ENCODE data around the gene CD101. TPM values are rescaled to one million over a fixed set of nuclear protein-coding genes. Genes with fewer than 3 reads are reported as not detected.

The CD101 gene
- total RNA-seq, 2 donors from 2014 or later: 2.0 to 3.0 TPM

- ATAC-seq (replicated peaks in 1 of 2) (no peak), DNase-seq (no peak)
- Mint-ChIP-seq H3K4me3 (no peak overlapping the region), H3K27ac (no peak overlapping the region), H3K36me3 (ENCODE audit: insufficient read depth in 2 of 2) (peaks cover 3 to 14% of the 10 kb centered on the region in 2 donors), H3K27me3 (ENCODE audit: low read depth) (no peaks in the 10 kb centered on the region), H3K4me1 (ENCODE audit: low read depth) (peaks cover 62% of the 10 kb centered on the region), H3K9me3 (no peaks in the 10 kb centered on the region)
Measured at GRCh38 chr1:117054068-117054467, 52.5 kb downstream of the CD101 start.

- H3K36me3 Mint-ChIP-seq (ENCODE audit: insufficient read depth in 2 of 2): peaks cover 9 to 22% of the 10 kb centered on the region in 2 donors
- DNase-seq: no peak
- H3K4me3 Mint-ChIP-seq: no peak overlapping the region
- no peak for ATAC-seq (replicated peaks in 1 of 2)
- H3K27ac Mint-ChIP-seq: no peak overlapping the region
- H3K27me3 Mint-ChIP-seq (ENCODE audit: low read depth): no peaks in the 10 kb centered on the region
- peaks cover 60% of the 10 kb centered on the region for H3K4me1 Mint-ChIP-seq (ENCODE audit: low read depth)
- H3K9me3 Mint-ChIP-seq: no peaks in the 10 kb centered on the region
Measured at GRCh38 chr1:117058810-117059209, 57.2 kb downstream of the CD101 start.

GRCh38 chr1:117059334-117059677 lies 57.7 kb downstream of the CD101 start:
- peak; percentile 31 to 50 for ATAC-seq (replicated peaks in 1 of 2)
- H3K4me1 Mint-ChIP-seq (ENCODE audit: low read depth): peaks cover 65% of the 10 kb centered on the region
- H3K27ac Mint-ChIP-seq: no peak overlapping the region
- peak; percentile 80 to 81 for DNase-seq
- H3K4me3 Mint-ChIP-seq: no peak overlapping the region
- no peaks in the 10 kb centered on the region for H3K9me3 Mint-ChIP-seq
- H3K36me3 Mint-ChIP-seq (ENCODE audit: insufficient read depth in 2 of 2): peaks cover 8 to 25% of the 10 kb centered on the region in 2 donors
- no peaks in the 10 kb centered on the region for H3K27me3 Mint-ChIP-seq (ENCODE audit: low read depth)

- Mint-ChIP-seq H3K27me3 (ENCODE audit: low read depth) (no peaks in the 10 kb centered on the region), H3K27ac (no peak within 1 kb of the TSS), H3K4me3 (no peak within 1 kb of the TSS), H3K4me1 (ENCODE audit: low read depth) (peaks cover 68% of the 10 kb centered on the region), H3K36me3 (ENCODE audit: insufficient read depth in 2 of 2) (peaks cover 8 to 30% of the 10 kb centered on the region in 2 donors), H3K9me3 (no peaks in the 10 kb centered on the region)
- DNase-seq: peak; percentile 94 to 98
- peak; percentile 90 for ATAC-seq (replicated peaks in 1 of 2)
Measured at GRCh38 chr1:117059678-117060440, 58.3 kb downstream of the CD101 start, which contains the start of gene TTF2. Gene TTF2, plus strand, starts transcription at chr1:117060326. Its CDS starts 21 bp downstream, at chr1:117060347.

DNA sequence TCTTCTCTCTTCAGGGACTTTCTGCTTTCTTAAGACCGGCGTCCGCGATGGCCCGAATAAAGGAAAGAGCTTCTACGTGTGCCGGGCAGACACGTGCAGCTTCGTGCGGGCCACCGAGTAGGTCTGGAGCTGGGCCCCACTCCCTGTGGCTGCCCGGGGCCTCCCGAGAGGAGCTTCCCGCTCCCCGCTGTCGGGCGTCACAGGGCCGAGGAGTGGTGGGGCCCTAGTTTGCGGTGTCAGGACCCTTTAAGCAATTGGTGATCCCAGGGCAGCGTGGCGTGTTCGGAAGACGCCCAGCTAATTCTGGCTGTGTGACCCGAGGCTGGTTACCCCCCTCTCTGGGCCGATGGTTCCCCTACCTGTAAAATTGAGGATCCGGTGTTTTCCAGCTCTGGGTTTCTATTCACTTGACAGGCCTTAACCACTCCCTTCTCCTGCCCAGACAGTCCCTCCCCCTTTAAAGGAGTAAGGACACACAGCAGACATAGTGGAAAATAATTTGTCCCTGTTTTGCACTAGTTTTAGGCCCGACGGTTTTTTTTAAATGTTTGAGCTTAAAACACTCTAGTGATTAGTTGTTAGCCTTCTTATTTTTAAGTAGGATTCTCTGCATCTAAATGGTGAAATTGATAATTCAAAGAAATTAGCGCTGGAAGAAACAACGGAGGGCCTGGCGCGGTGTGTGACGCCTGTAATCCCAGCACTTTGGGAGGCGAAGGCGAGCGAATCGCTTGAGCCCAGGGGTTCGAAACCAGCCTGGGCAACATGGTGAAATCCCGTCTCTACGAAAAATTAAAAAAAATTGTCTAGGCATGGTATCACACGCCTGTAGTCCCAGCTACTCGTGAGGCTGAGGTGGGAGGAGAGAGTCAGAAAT lies 59.1 kb downstream of the CD101 start:
- Mint-ChIP-seq H3K4me1 (ENCODE audit: low read depth) (peaks cover 63% of the 10 kb centered on the region), H3K4me3 (no peak overlapping the region), H3K27ac (no peak overlapping the region), H3K9me3 (no peaks in the 10 kb centered on the region), H3K36me3 (ENCODE audit: insufficient read depth in 2 of 2) (peaks cover 8 to 32% of the 10 kb centered on the region in 2 donors), H3K27me3 (ENCODE audit: low read depth) (no peaks in the 10 kb centered on the region)
- peak in 1 of 2 donors; percentile 3 for ATAC-seq (replicated peaks in 1 of 2)
- DNase-seq: peak in 1 of 2 donors; percentile 36

- H3K27ac Mint-ChIP-seq: peak overlapping the region; percentile 12
- H3K36me3 Mint-ChIP-seq (ENCODE audit: insufficient read depth in 2 of 2): peaks cover 10 to 38% of the 10 kb centered on the region in 2 donors
- peak; percentile 28 to 38 for ATAC-seq (replicated peaks in 1 of 2)
- no peaks in the 10 kb centered on the region for H3K9me3 Mint-ChIP-seq
- no peaks in the 10 kb centered on the region for H3K27me3 Mint-ChIP-seq (ENCODE audit: low read depth)
- H3K4me3 Mint-ChIP-seq: no peak overlapping the region
- peaks cover 66% of the 10 kb centered on the region for H3K4me1 Mint-ChIP-seq (ENCODE audit: low read depth)
- DNase-seq: peak; percentile 52 to 54
Measured at GRCh38 chr1:117061986-117062415, 60.4 kb downstream of the CD101 start.

- peaks cover 20 to 49% of the 10 kb centered on the region in 2 donors for H3K36me3 Mint-ChIP-seq (ENCODE audit: insufficient read depth in 2 of 2)
- H3K27me3 Mint-ChIP-seq (ENCODE audit: low read depth): no peaks in the 10 kb centered on the region
- no peaks in the 10 kb centered on the region for H3K9me3 Mint-ChIP-seq
- ATAC-seq (replicated peaks in 1 of 2) (no peak), DNase-seq (no peak)
- no peak overlapping the region for H3K4me3 Mint-ChIP-seq
- peaks cover 66% of the 10 kb centered on the region for H3K4me1 Mint-ChIP-seq (ENCODE audit: low read depth)
- no peak overlapping the region for H3K27ac Mint-ChIP-seq
Measured at GRCh38 chr1:117066367-117066766, 64.8 kb downstream of the CD101 start.

- Mint-ChIP-seq H3K4me1 (ENCODE audit: low read depth) (peaks cover 52% of the 10 kb centered on the region), H3K9me3 (no peaks in the 10 kb centered on the region), H3K27ac (no peak overlapping the region), H3K4me3 (no peak overlapping the region), H3K36me3 (ENCODE audit: insufficient read depth in 2 of 2) (peaks cover 18 to 45% of the 10 kb centered on the region in 2 donors), H3K27me3 (ENCODE audit: low read depth) (no peaks in the 10 kb centered on the region)
- ATAC-seq (replicated peaks in 1 of 2) (peak; percentile 71 to 80), DNase-seq (peak; percentile 52 to 60)
Measured at GRCh38 chr1:117067533-117068370, 66.2 kb downstream of the CD101 start.

GRCh38 chr1:117068580-117068979 lies 67.0 kb downstream of the CD101 start:
- no peak overlapping the region for H3K27ac Mint-ChIP-seq

DNA sequence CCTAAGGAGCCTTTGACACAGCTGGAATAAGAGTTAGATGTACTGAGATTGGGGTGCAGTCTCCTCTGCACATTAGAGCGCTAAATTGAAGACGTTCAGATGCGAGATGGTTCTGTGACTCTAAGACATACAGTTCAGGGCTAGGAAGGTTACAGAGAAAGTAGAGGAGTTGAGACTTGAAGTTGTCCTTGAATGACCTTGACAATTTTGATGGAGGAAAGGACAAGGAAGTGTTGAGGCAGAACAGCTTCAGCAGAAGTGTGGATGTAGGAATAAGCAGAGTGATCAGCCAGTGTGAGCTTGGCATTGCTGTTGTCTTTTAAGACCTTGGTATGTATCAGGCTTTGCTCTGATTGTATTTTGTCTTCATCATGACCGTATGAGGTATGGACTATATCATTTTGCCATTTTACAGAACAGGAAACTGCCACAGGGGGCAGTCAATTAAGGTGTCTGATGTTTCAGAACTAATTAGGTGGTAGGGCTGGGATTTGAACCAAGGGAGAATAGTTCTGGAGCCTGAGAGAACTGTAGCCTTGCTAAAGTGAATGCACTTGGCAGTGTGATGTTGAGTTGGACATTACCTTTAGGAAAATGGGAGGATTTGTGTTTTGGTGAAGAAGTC lies 67.8 kb downstream of the CD101 start:
- DNase-seq (no peak), ATAC-seq (replicated peaks in 1 of 2) (no peak)
- no peaks in the 10 kb centered on the region for H3K9me3 Mint-ChIP-seq
- H3K4me3 Mint-ChIP-seq: peak overlapping the region in 1 of 2 donors; percentile 25
- H3K4me1 Mint-ChIP-seq (ENCODE audit: low read depth): peaks cover 36% of the 10 kb centered on the region
- peaks cover 15 to 46% of the 10 kb centered on the region in 2 donors for H3K36me3 Mint-ChIP-seq (ENCODE audit: insufficient read depth in 2 of 2)
- H3K27ac Mint-ChIP-seq: no peak overlapping the region
- no peaks in the 10 kb centered on the region for H3K27me3 Mint-ChIP-seq (ENCODE audit: low read depth)

More at GRCh38 chr1:117068580-117068979, 67.0 kb downstream of the CD101 start:
- H3K4me3 Mint-ChIP-seq: no peak overlapping the region
- ATAC-seq (replicated peaks in 1 of 2) (no peak), DNase-seq (no peak)
- H3K9me3 Mint-ChIP-seq: no peaks in the 10 kb centered on the region
- H3K36me3 Mint-ChIP-seq (ENCODE audit: insufficient read depth in 2 of 2): peaks cover 15 to 43% of the 10 kb centered on the region in 2 donors
- peaks cover 44% of the 10 kb centered on the region for H3K4me1 Mint-ChIP-seq (ENCODE audit: low read depth)
- H3K27me3 Mint-ChIP-seq (ENCODE audit: low read depth): no peaks in the 10 kb centered on the region

- H3K27me3 Mint-ChIP-seq (ENCODE audit: low read depth): no peaks in the 10 kb centered on the region
- H3K27ac Mint-ChIP-seq: no peak overlapping the region
- H3K4me1 Mint-ChIP-seq (ENCODE audit: low read depth): peaks cover 37% of the 10 kb centered on the region
- peaks cover 19 to 45% of the 10 kb centered on the region in 2 donors for H3K36me3 Mint-ChIP-seq (ENCODE audit: insufficient read depth in 2 of 2)
- ATAC-seq (replicated peaks in 1 of 2) (peak; percentile 74 to 88), DNase-seq (no peak)
- peak overlapping the region in 1 of 2 donors; percentile 64 for H3K4me3 Mint-ChIP-seq
- H3K9me3 Mint-ChIP-seq: no peaks in the 10 kb centered on the region
Measured at GRCh38 chr1:117070124-117070523, 68.6 kb downstream of the CD101 start.

GRCh38 chr1:117076648-117077047 lies 75.1 kb downstream of the CD101 start:
- Mint-ChIP-seq H3K4me1 (ENCODE audit: low read depth) (peaks cover 39% of the 10 kb centered on the region), H3K27ac (peak overlapping the region; percentile 4), H3K36me3 (ENCODE audit: insufficient read depth in 2 of 2) (peaks cover 36 to 70% of the 10 kb centered on the region in 2 donors), H3K9me3 (no peaks in the 10 kb centered on the region), H3K27me3 (ENCODE audit: low read depth) (no peaks in the 10 kb centered on the region), H3K4me3 (peak overlapping the region; percentile 43 to 61)
- ATAC-seq (replicated peaks in 1 of 2) (peak; percentile 35 to 55), DNase-seq (peak; percentile 26 to 55)
